Body of pancreas (tissue), 4 donors: ENCODE results near the gene SSR1.

Source experiments
- CTCF ChIP-seq, 7 experiments: fragments of 450-650 bp in 4 of 7; fragments of 200-600 bp in 3 of 7; sonication (generic) in 3 of 7; IDR thresholded peaks; one replicate each; pipeline ENCODE4 v1.5.1; 2016 to 2019; ENCODE audit warnings: antibody characterized with exemption in 7 of 7
- POLR2A ChIP-seq, 3 donors: fragments of 450-650 bp; IDR thresholded peaks; one replicate each; pipeline ENCODE4 v1.6.1; 2016; ENCODE audit warnings: antibody characterized with exemption in 3 of 3, mild to moderate bottlenecking in 2 of 3

DNA sequence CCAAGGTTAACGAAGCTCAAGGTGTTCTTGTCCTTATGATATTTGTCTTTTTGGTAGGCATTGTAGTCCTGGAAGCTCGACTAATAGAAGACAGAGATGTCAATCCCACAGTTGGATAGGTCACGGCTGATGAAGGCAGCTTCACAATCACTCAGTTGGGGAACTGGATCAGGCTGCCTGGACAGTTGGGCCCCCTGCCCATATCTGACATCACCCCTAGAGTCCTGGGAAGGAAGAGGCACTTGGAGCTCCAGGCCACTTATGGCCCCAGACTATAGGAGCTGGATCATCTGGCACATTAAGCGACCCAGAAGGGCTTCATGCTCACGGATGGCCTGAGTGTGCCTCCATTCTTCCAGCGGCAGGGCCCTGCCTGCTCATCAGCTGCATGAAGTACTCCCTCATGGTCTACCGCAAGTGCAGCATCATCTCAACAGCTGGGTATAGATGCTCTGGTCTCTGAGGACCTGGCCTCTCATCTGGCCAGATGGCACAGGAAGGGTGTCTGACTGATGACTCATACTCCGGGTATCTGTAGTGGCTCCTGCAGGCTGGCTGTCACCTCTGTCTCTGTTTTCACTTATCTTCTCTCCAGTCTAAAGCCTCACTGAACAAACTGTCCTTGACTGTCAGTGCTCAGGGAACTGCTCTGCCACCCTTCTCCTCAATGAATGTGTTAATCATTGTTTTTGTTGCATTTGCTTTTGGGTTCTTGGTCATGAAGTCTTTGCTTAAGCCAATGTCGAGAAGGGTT lies 29.2 kb upstream of the SSR1 start:
- TF ChIP-seq CTCF (IDR thresholded peaks at IDR 0.05) = no peak
- TF ChIP-seq POLR2A (IDR thresholded peaks at IDR 0.05) = no peak
